GM12875 (cell line): Measurements from ENCODE around the gene MRPL10.

Source experiments
- H3K4me3 ChIP-seq: one replicate; pipeline ENCODE4 v1.5.1; 2011; ENCODE audit warnings: low read depth, low read length, control low read depth
- CTCF ChIP-seq: IDR thresholded peaks from 2 replicates; pipeline ENCODE4 v1.5.1; 2011; ENCODE audit warnings: low read depth, mild to moderate bottlenecking, control low read depth, inconsistent platforms, low read length, moderate library complexity, borderline replicate concordance; ENCODE audit not compliant: insufficient read depth

MRPL10 gene

GRCh38 chr17:47839071-47839470 lies 7.7 kb upstream of the MRPL10 start:
- no peak for TF ChIP-seq CTCF

GRCh38 chr17:47838636-47839035 lies 7.3 kb upstream of the MRPL10 start:
- H3K4me3 ChIP-seq = no peak overlapping the region
- no peak for TF ChIP-seq CTCF

More at GRCh38 chr17:47839071-47839470, 7.7 kb upstream of the MRPL10 start:
- H3K4me3 ChIP-seq = no peak overlapping the region

- H3K4me3 ChIP-seq = no peak overlapping the region
- no peak for TF ChIP-seq CTCF
Measured at GRCh38 chr17:47837401-47838039, 6.2 kb upstream of the MRPL10 start.

GRCh38 chr17:47836601-47837000 lies 5.3 kb upstream of the MRPL10 start:
- no peak for TF ChIP-seq CTCF

GRCh38 chr17:47834756-47835155 lies 3.4 kb upstream of the MRPL10 start:
- no peak for TF ChIP-seq CTCF
- H3K4me3 ChIP-seq = no peak overlapping the region

More at GRCh38 chr17:47836601-47837000, 5.3 kb upstream of the MRPL10 start:
- H3K4me3 ChIP-seq = no peak overlapping the region

GRCh38 chr17:47831934-47832327 lies 590 bp upstream of the MRPL10 start:
- TF ChIP-seq CTCF = no peak

GRCh38 chr17:47830396-47831002 lies 842 bp downstream of the MRPL10 start:
- TF ChIP-seq CTCF = no peak

More at GRCh38 chr17:47831934-47832327, 590 bp upstream of the MRPL10 start:
- H3K4me3 ChIP-seq = peak overlapping the region; percentile 65

More at GRCh38 chr17:47830396-47831002, 842 bp downstream of the MRPL10 start:
- H3K4me3 ChIP-seq = peak overlapping the region; percentile 65
